Measurements from ENCODE around the gene PDXDC1. TPM values are rescaled to one million over a fixed set of nuclear protein-coding genes. Genes with fewer than 3 reads are reported as not detected.
A peak's percentile ranks its signal among the peaks of the same experiment; 100 is the strongest.
"Not testable (repeated sequence)": the region's sequence is repeated elsewhere in the genome, so short reads cannot be mapped to it uniquely, and the experiment has no call there.

PDXDC1 gene
- total RNA-seq, 2 donors from 2014 or later, result 79.1 to 97.4 TPM

DNA sequence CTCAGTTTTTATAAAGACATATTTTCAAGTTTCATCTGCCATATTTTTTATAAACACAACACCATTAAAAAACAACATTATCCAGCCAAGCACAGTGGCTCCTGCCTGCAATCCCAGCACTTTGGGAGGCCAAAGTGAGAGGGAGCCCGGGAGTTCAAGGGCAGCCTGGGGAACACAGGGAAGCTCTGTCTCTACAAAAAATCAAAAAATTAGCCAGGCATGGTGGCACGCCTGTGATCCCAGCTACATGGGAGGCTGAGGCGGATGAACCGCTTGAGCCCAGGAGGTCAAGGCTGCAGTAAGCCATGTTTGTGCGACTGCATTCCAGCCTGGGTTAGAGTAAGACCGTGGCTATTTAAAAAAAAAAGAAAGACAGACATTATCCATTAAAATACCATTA is 98.3 kb downstream of the PDXDC1 start:
- Histone ChIP-seq H3K4me3 (no peak overlapping the region), H3K36me3 (peaks cover 43% of the 10 kb centered on the region), H3K27ac (no peak overlapping the region), H3K4me1 (ENCODE audit: control insufficient read depth in 1 of 2, low read depth in 2 of 2) (no peaks in the 10 kb centered on the region), H3K27me3 (replicated peaks; ENCODE audit: insufficient read depth) (no peaks in the 10 kb centered on the region), H3K9me3 (no peaks in the 10 kb centered on the region)
- ATAC-seq (ENCODE audit: insufficient number of reproducible peaks, low FRiP score, low read depth) (no peak), DNase-seq (ENCODE audit: low spot score) (no peak)
- no peak for TF ChIP-seq CTCF (IDR thresholded peaks at IDR 0.05)

- not testable (repeated sequence) for H3K4me3 ChIP-seq; H3K9me3 ChIP-seq; H3K4me1 ChIP-seq (ENCODE audit: control insufficient read depth in 1 of 2, low read depth in 2 of 2); DNase-seq (ENCODE audit: low spot score); H3K27me3 ChIP-seq (replicated peaks; ENCODE audit: insufficient read depth); ATAC-seq (ENCODE audit: insufficient number of reproducible peaks, low FRiP score, low read depth); H3K27ac ChIP-seq
- H3K36me3 ChIP-seq, result peaks cover 39% of the 10 kb centered on the region
Observed at GRCh38 chr16:15076161-15076560, 101.3 kb downstream of the PDXDC1 start.

DNA sequence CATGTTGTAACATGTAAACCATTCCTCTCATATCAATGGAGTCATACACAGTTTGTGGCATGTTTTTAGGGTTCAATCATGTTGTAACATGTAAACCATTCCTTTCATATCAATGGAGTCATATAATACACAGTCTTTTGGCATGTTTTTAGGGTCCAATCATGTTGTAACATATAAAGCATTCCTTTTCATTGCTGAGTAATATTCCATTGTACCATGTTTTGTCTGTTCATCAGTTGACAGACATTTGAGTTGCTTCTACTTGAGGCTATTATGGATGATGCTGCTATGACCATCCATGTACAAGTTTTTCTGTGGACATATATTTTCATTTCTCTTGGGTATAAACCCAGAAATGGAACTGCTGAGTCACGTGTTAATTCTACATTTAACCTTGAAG is 106.1 kb downstream of the PDXDC1 start:
- not testable (repeated sequence) for DNase-seq (ENCODE audit: low spot score); H3K4me1 ChIP-seq (ENCODE audit: control insufficient read depth in 1 of 2, low read depth in 2 of 2); H3K4me3 ChIP-seq; H3K27me3 ChIP-seq (replicated peaks; ENCODE audit: insufficient read depth); ATAC-seq (ENCODE audit: insufficient number of reproducible peaks, low FRiP score, low read depth); H3K9me3 ChIP-seq; H3K27ac ChIP-seq
- peaks cover 34% of the 10 kb centered on the region for H3K36me3 ChIP-seq

DNA sequence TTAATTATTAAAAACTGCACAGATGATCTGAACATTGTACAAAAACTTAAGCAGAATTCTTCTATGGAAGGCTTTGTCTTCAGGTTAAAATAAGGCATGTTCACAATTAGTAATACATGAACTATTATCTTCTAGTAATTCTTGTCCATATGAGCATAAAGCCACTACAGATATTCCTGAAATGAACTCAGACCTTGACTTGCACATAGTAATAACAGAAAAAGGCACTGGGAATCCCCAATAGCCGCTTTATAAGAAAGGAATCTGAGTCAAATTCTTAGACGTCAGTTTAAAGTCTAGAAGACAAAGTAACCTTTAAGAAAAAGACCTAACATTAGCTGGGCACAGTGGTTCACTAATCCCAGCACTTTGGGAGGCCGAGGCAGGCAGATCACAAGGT is 108.0 kb downstream of the PDXDC1 start:
- DNase-seq (ENCODE audit: low spot score); ATAC-seq (ENCODE audit: insufficient number of reproducible peaks, low FRiP score, low read depth); H3K27me3 ChIP-seq (replicated peaks; ENCODE audit: insufficient read depth); H3K4me3 ChIP-seq; H3K27ac ChIP-seq; H3K4me1 ChIP-seq (ENCODE audit: control insufficient read depth in 1 of 2, low read depth in 2 of 2); H3K9me3 ChIP-seq: not testable (repeated sequence)
- peaks cover 29% of the 10 kb centered on the region for H3K36me3 ChIP-seq

GRCh38 chr16:15090663-15091269 is 115.9 kb downstream of the PDXDC1 start:
- DNase-seq (ENCODE audit: low spot score), result not testable (repeated sequence)
- peaks cover 6 to 19% of the 10 kb centered on the region in 2 donors for H3K4me1 ChIP-seq (ENCODE audit: control insufficient read depth in 1 of 2, low read depth in 2 of 2)

GRCh38 chr16:15093571-15093954 is 118.7 kb downstream of the PDXDC1 start:
- ATAC-seq (ENCODE audit: insufficient number of reproducible peaks, low FRiP score, low read depth); H3K36me3 ChIP-seq; DNase-seq (ENCODE audit: low spot score); H3K9me3 ChIP-seq; H3K27me3 ChIP-seq (replicated peaks; ENCODE audit: insufficient read depth): not testable (repeated sequence)
- peak overlapping the region; percentile 79 for H3K4me3 ChIP-seq
- peak overlapping the region; percentile 65 to 76 for H3K27ac ChIP-seq
- peaks cover 6 to 19% of the 10 kb centered on the region in 2 donors for H3K4me1 ChIP-seq (ENCODE audit: control insufficient read depth in 1 of 2, low read depth in 2 of 2)

More at GRCh38 chr16:15090663-15091269, 115.9 kb downstream of the PDXDC1 start:
- not testable (repeated sequence) for H3K27ac ChIP-seq; H3K4me3 ChIP-seq; H3K27me3 ChIP-seq (replicated peaks; ENCODE audit: insufficient read depth); ATAC-seq (ENCODE audit: insufficient number of reproducible peaks, low FRiP score, low read depth); H3K9me3 ChIP-seq
- H3K36me3 ChIP-seq, result peaks cover 12% of the 10 kb centered on the region

- Histone ChIP-seq H3K4me3 (peak within 1 kb of the TSS; percentile 79), H3K27ac (peak within 1 kb of the TSS; percentile 65 to 76), H3K4me1 (ENCODE audit: control insufficient read depth in 1 of 2, low read depth in 2 of 2) (peaks cover 6 to 19% of the 10 kb centered on the region in 2 donors)
- ATAC-seq (ENCODE audit: insufficient number of reproducible peaks, low FRiP score, low read depth) (peak; percentile 97), DNase-seq (ENCODE audit: low spot score) (peak; percentile 65)
- H3K9me3 ChIP-seq; H3K27me3 ChIP-seq (replicated peaks; ENCODE audit: insufficient read depth); H3K36me3 ChIP-seq: not testable (repeated sequence)
Observed at GRCh38 chr16:15093955-15094827, 119.4 kb downstream of the PDXDC1 start, which contains the start of gene RRN3. Gene RRN3 (minus strand): TSS chr16:15094272. CDS start chr16:15094233, 39 bp downstream.

DNA sequence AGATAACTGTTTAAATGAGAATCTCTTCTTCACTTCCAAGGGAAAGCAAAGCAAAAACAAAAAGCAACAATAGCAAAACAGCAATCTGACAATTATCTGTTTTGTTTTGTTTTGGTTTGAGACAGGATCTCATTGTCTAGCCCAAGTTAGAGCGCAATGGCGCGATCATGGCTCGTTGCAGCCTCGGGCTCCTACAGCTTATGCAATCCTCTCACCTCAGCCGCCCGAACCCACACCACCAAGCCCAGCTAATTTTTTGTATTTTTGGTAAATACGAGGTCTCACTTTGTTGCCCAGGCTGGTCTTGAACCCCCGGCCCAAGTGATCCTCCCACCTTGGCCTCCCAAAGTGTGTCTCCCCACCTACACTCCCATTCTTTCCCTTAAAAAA is 121.8 kb downstream of the PDXDC1 start:
- DNase-seq (ENCODE audit: low spot score); H3K4me3 ChIP-seq; ATAC-seq (ENCODE audit: insufficient number of reproducible peaks, low FRiP score, low read depth); H3K27me3 ChIP-seq (replicated peaks; ENCODE audit: insufficient read depth); H3K36me3 ChIP-seq; H3K9me3 ChIP-seq; H3K27ac ChIP-seq: not testable (repeated sequence)
- H3K4me1 ChIP-seq (ENCODE audit: control insufficient read depth in 1 of 2, low read depth in 2 of 2), result peaks cover 6 to 19% of the 10 kb centered on the region in 2 donors

- H3K27ac ChIP-seq; DNase-seq (ENCODE audit: low spot score); ATAC-seq (ENCODE audit: insufficient number of reproducible peaks, low FRiP score, low read depth); H3K27me3 ChIP-seq (replicated peaks; ENCODE audit: insufficient read depth); H3K9me3 ChIP-seq; H3K4me1 ChIP-seq (ENCODE audit: control insufficient read depth in 1 of 2, low read depth in 2 of 2); H3K36me3 ChIP-seq; H3K4me3 ChIP-seq: not testable (repeated sequence)
Observed at GRCh38 chr16:15099366-15099909, 124.6 kb downstream of the PDXDC1 start.

DNA sequence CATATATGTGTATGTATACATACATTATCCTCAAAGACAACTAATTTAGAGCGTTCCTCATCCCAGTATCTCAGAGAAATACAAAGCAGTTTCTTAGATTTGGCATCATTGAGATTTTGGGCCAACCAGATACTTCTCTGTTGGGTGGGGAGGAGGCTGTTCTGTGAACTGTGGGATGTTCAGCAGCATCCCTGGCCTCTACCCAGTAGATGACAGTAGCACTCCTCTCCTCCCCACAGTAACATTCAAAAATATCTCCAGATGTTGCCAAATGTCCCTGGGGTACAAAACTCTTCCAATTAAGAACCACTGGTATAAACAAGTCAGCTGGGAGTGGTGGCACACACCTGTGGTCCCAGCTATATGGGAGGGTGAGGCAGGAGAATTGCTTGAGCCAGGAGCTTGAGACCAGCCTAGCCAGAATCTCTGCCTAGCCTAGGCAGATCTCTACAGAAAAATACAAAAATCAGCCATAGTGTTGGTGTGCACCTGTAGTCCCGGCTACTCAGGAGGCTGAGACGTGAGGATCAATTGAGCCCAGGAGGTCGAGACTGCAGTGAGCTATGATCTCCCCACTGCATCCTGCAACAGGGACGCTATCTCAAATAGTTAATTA is 125.7 kb downstream of the PDXDC1 start:
- H3K4me3 ChIP-seq; H3K27ac ChIP-seq; ATAC-seq (ENCODE audit: insufficient number of reproducible peaks, low FRiP score, low read depth); H3K36me3 ChIP-seq; DNase-seq (ENCODE audit: low spot score); H3K4me1 ChIP-seq (ENCODE audit: control insufficient read depth in 1 of 2, low read depth in 2 of 2); H3K9me3 ChIP-seq; H3K27me3 ChIP-seq (replicated peaks; ENCODE audit: insufficient read depth): not testable (repeated sequence)
